Stomach smooth muscle (tissue), 2 donors: ENCODE results near the gene SMOC1.

Source experiments
- H3K27ac ChIP-seq: one replicate; pipeline ENCODE4 v1.7.0; 2013; ENCODE audit warnings: mild to moderate bottlenecking, low read length, inconsistent platforms
- H3K27me3 ChIP-seq, 2 donors: one replicate each; pipeline ENCODE4 v1.7.0; 2013; ENCODE audit warnings: low read length in 2 of 2; ENCODE audit not compliant: insufficient read depth in 2 of 2, control insufficient read depth in 1 of 2
- H3K36me3 ChIP-seq, 2 donors: one replicate each; pipeline ENCODE4 v1.7.0; 2013; ENCODE audit warnings: low read length in 2 of 2; ENCODE audit not compliant: control insufficient read depth in 2 of 2, insufficient read depth in 2 of 2
- H3K4me1 ChIP-seq: one replicate; pipeline ENCODE4 v1.7.0; 2013; ENCODE audit warnings: low read length; ENCODE audit not compliant: control insufficient read depth, insufficient read depth
- H3K4me3 ChIP-seq, 2 donors: one replicate each; pipeline ENCODE4 v1.7.0; 2013; ENCODE audit warnings: low read length in 2 of 2
- H3K9ac ChIP-seq, 2 donors: one replicate each; pipeline ENCODE4 v1.7.0; 2013; ENCODE audit warnings: low read length in 2 of 2, mild to moderate bottlenecking in 1 of 2
- H3K9me3 ChIP-seq, 2 donors: one replicate each; pipeline ENCODE4 v1.7.0; 2013; ENCODE audit warnings: low read length in 2 of 2; ENCODE audit not compliant: control insufficient read depth in 2 of 2
- donor health status: healthy.
- donor health status: Pancreatic carcinoma.

SMOC1 gene

DNA sequence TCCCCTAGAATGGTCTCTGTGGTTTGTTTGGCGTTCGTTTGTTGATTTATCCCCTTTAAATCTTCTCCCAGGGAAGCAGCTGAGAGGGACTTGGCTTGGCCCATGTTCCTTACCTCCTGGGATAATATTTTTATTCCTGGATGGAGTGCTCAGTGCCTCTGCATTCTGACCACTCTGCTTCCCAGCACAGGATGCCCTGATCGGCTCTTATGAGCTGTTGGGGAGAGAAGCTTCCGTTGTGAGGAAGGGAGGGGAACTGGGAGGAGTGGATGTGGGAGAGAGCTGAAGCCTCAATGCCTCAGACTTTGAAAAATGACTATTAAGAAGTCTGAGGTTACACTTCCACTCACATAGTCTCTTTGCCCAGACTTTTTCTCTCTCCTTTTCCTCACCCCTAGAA is 114.8 kb downstream of the SMOC1 start:
- H3K27ac ChIP-seq = no peak overlapping the region
- H3K9ac ChIP-seq = no peak overlapping the region
- no peak overlapping the region for H3K4me3 ChIP-seq
- no peaks in the 10 kb centered on the region for H3K36me3 ChIP-seq
- H3K9me3 ChIP-seq = no peaks in the 10 kb centered on the region
- H3K4me1 ChIP-seq = peaks cover 7% of the 10 kb centered on the region
- H3K27me3 ChIP-seq = no peaks in the 10 kb centered on the region

GRCh38 chr14:69996216-69996615 is 117.0 kb downstream of the SMOC1 start:
- no peak overlapping the region for H3K4me3 ChIP-seq
- H3K27me3 ChIP-seq = no peaks in the 10 kb centered on the region
- no peaks in the 10 kb centered on the region for H3K9me3 ChIP-seq
- no peaks in the 10 kb centered on the region for H3K36me3 ChIP-seq
- no peak overlapping the region for H3K9ac ChIP-seq
- H3K4me1 ChIP-seq = peaks cover 7% of the 10 kb centered on the region
- no peak overlapping the region for H3K27ac ChIP-seq

DNA sequence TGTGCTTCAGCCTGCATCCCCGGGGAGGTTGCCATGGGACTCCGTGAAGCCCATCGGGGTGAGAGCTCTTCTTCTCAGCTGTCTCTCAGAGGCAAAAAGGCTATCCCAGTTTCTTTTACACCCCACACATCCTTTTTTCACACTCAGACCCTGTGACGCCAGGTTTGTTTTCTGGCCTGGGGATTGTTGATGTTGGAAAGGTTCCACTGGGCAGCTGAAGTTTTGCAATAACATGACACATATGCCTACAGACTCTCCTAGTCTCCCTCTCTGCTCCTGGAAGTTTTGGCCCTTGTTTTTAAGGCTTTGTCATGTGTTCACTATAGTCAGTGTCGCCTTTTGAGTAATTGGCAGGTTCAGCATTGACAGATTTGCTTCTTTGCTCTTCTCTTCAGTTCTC is 118.6 kb downstream of the SMOC1 start:
- H3K36me3 ChIP-seq = no peaks in the 10 kb centered on the region
- no peak overlapping the region for H3K9ac ChIP-seq
- H3K27ac ChIP-seq = no peak overlapping the region
- H3K4me3 ChIP-seq = no peak overlapping the region
- peaks cover 7% of the 10 kb centered on the region for H3K4me1 ChIP-seq
- no peaks in the 10 kb centered on the region for H3K9me3 ChIP-seq
- no peaks in the 10 kb centered on the region for H3K27me3 ChIP-seq

DNA sequence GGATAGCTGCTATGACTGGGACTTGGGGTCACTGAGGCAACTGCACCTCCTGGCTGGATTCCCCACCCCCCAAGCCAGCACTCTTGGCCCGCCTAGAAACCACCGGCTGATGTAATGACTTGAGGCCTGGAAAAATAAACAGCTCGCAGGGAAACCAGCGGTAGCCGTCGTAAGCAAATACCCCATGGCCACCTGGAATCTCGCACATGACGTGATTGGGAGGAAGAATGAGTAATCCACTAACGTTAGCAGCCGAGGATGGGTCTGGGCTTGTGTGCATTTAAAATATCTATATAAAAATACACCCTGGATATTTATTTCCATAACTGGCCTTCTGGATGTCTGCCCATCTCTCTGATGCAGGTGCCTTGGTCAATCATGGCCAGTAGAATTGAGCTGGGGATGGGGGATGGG is 120.1 kb downstream of the SMOC1 start:
- no peak overlapping the region for H3K9ac ChIP-seq
- H3K9me3 ChIP-seq = no peaks in the 10 kb centered on the region
- no peak overlapping the region for H3K4me3 ChIP-seq
- no peak overlapping the region for H3K27ac ChIP-seq
- no peaks in the 10 kb centered on the region for H3K27me3 ChIP-seq
- no peaks in the 10 kb centered on the region for H3K36me3 ChIP-seq
- H3K4me1 ChIP-seq = peaks cover 7% of the 10 kb centered on the region

- H3K27ac ChIP-seq = no peak overlapping the region
- H3K4me1 ChIP-seq = peaks cover 7% of the 10 kb centered on the region
These were observed 121.4 kb downstream of the SMOC1 start for GRCh38 chr14:70000601-70001000.

GRCh38 chr14:70002589-70003346 is 123.6 kb downstream of the SMOC1 start:
- H3K4me1 ChIP-seq = peaks cover 5% of the 10 kb centered on the region
- H3K9me3 ChIP-seq = no peaks in the 10 kb centered on the region
- no peak overlapping the region for H3K27ac ChIP-seq
- no peak overlapping the region for H3K4me3 ChIP-seq
- no peaks in the 10 kb centered on the region for H3K27me3 ChIP-seq
- H3K36me3 ChIP-seq = no peaks in the 10 kb centered on the region
- H3K9ac ChIP-seq = no peak overlapping the region

More at GRCh38 chr14:70000601-70001000, 121.4 kb downstream of the SMOC1 start:
- no peak overlapping the region for H3K4me3 ChIP-seq
- H3K27me3 ChIP-seq = no peaks in the 10 kb centered on the region
- no peaks in the 10 kb centered on the region for H3K36me3 ChIP-seq
- no peaks in the 10 kb centered on the region for H3K9me3 ChIP-seq
- H3K9ac ChIP-seq = no peak overlapping the region

DNA sequence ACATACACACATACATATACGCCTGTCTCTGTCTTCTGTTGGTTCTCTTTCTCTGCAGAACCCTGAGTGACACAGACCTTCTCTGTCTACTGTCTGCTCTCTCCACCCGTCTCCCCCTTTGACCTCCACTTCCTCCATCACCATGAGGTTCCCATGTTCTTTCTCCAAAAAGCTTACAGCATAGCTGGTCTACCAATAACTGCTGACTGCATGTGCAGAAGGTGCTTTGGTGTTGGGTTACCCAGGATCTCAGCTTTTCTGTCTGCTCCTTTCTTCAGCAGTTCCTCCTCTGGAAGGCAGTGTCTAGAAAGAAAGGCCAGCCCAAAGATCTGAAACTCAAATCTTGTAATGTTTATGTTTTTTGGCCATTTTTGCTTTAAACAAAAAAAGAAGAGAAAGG is 125.6 kb downstream of the SMOC1 start:
- no peaks in the 10 kb centered on the region for H3K9me3 ChIP-seq
- H3K4me3 ChIP-seq = no peak overlapping the region
- no peaks in the 10 kb centered on the region for H3K36me3 ChIP-seq
- no peak overlapping the region for H3K9ac ChIP-seq
- H3K4me1 ChIP-seq = peaks cover 10% of the 10 kb centered on the region
- no peak overlapping the region for H3K27ac ChIP-seq
- no peaks in the 10 kb centered on the region for H3K27me3 ChIP-seq

- no peaks in the 10 kb centered on the region for H3K27me3 ChIP-seq
- no peak overlapping the region for H3K27ac ChIP-seq
- no peaks in the 10 kb centered on the region for H3K9me3 ChIP-seq
- H3K9ac ChIP-seq = no peak overlapping the region
- no peaks in the 10 kb centered on the region for H3K36me3 ChIP-seq
- no peak overlapping the region for H3K4me3 ChIP-seq
- peaks cover 10% of the 10 kb centered on the region for H3K4me1 ChIP-seq
These were observed 126.1 kb downstream of the SMOC1 start for GRCh38 chr14:70005281-70005805.

GRCh38 chr14:70006699-70007098 is 127.5 kb downstream of the SMOC1 start:
- Histone ChIP-seq H3K9ac (no peak overlapping the region), H3K4me1 (peaks cover 10% of the 10 kb centered on the region), H3K27ac (no peak overlapping the region), H3K27me3 (no peaks in the 10 kb centered on the region), H3K4me3 (no peak overlapping the region), H3K36me3 (no peaks in the 10 kb centered on the region), H3K9me3 (no peaks in the 10 kb centered on the region)

- no peaks in the 10 kb centered on the region for H3K27me3 ChIP-seq
- no peaks in the 10 kb centered on the region for H3K36me3 ChIP-seq
- H3K27ac ChIP-seq = no peak overlapping the region
- H3K4me1 ChIP-seq = peaks cover 10% of the 10 kb centered on the region
- no peak overlapping the region for H3K4me3 ChIP-seq
- no peak overlapping the region for H3K9ac ChIP-seq
- H3K9me3 ChIP-seq = no peaks in the 10 kb centered on the region
These were observed 129.4 kb downstream of the SMOC1 start for GRCh38 chr14:70008284-70009262.
